GM19240 (cell line): ENCODE measurements around the gene MMP28.

Experiments used
- DNase-seq: peaks from one replicate; pipeline ENCODE4 v3.0.0; 2011; ENCODE audit warnings: low spot score; ENCODE audit not compliant: insufficient read length

MMP28 gene

DNA sequence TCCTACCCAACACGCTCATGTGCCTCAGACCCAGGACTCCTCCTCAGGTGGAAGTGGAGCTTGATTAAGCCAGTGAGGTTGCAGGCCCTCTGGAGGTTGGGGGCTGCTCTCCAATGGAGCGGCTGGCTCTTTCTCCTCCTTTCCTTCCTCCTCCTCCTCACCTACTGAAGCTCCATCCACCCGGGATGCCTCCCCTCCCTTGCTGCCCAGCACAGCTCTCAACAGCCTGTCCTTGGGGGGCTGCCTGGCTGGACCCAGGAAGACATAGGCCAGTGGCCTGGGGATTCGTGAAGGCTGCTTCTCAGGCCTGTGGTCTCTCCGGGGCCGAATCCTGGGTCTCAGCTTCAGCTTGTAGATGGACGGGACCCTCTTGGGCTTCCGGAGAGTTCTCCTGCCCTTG lies 50.6 kb downstream of the MMP28 start:
- DNase-seq, result no peak

DNA sequence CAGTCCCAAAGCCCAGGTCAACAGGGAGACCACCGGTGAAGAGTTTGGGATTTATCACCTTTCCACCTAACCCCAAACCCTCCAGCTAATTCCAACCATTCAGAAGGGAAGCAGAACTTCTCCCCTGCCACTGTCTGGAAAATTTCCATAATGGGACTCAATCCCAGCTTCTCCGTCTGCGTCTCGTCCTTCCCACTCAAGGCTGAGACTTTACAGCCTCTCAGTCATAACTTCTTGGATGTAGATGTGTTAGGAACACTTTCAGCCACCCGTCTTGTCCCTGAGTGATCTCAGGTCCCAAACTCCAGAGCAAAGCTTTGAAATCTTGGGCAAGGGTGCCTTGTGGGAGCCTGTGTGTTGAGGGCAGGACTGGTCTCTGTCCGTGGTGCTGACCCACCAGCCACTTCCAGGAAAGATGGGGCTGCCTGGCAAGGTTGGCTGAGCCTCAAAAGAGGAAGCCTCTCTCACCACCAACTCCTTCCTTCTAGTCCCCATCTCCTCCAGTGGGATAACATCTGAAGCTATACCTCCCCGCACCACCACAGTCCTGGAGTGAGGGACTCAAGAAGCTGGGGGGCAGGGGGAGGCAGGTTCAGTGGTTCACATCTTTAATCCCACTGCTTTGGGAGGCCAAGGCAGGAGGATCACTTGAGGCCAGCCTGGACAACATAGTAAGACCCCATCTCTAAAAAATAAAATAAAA lies 51.7 kb downstream of the MMP28 start:
- no peak for DNase-seq

DNA sequence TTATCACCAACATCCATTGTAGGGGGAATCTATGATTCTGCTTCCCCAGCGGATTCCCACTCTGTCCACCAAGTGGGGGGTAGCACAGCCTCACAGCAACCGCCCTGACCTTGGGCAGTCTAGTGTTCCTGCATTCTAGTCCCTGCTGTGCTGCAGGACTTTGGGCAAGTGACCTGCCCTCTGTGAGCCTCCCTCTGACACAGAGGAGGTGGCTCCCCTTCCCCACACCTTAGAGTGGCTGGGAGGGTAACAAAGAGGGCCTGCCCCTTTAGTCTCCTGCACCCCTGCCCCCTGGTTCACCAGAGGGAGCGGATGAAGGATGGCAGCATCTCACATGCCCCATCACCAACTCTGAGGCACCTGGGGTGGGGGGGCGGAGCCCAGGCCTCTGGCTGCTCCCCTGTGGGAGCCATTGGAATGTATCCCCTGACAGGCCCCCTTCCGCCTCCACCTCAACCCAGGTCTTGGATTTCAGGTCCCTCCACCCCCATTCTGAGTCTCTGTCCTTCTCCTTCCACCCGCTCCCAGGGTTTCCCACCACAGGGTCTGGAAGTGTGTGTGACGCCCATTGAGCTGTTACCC lies 52.5 kb downstream of the MMP28 start:
- DNase-seq, result no peak

DNA sequence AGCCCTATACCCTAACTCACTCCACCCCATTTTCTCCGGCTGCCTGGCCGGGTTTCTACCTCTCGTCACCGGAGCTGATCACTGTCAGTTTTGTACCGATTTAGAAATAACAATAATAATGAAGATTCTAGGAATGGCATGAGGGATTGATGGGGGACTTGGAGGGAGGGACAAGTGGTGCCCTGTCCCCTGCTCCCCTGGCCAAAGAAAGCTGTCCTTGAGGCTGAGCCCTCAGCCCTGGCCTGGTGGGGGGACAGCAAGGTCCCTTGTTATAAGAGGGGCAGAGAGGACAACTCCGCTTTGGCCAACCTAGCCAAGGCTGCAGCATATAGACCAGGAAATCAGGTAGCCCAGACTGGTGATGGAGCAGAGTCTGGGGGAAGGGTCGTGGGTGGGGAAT lies 52.9 kb downstream of the MMP28 start:
- no peak for DNase-seq

DNA sequence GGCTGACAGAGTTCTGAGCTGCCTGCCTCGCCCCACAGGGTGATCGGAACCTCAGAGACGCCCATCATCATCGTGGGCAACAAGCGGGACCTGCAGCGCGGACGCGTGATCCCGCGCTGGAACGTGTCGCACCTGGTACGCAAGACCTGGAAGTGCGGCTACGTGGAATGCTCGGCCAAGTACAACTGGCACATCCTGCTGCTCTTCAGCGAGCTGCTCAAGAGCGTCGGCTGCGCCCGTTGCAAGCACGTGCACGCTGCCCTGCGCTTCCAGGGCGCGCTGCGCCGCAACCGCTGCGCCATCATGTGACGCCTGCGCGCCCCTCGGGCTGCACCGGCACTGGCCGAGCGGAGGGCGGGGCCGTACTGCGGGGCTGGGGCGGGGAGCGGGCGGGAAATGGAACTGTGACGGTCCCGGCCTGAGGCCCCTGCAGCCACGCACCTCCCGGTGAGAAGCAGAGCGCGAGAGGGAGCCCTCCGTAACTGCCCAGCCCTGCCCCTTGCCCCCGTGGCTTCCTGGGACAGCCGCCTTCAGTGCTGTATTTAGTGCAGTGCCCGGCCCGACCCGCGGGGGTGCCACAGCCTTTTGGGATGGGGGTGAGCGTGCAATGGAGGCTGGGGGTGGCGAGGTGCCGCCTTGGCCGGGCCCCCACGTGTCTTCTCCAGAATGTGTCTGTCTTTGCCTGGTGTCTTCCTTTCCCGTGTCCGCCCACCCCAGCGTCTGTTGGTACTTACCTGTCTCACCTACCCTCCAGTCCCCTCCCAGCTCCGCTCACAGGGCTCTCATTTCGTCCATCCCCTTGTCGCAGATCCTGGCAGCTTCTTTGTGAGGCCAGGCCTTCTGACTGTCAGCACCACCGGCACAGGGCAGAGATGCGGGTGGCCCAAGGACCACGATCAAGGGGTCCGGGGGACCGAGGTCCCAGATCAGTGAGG lies 54.2 kb downstream of the MMP28 start:
- DNase-seq, result no peak

DNA sequence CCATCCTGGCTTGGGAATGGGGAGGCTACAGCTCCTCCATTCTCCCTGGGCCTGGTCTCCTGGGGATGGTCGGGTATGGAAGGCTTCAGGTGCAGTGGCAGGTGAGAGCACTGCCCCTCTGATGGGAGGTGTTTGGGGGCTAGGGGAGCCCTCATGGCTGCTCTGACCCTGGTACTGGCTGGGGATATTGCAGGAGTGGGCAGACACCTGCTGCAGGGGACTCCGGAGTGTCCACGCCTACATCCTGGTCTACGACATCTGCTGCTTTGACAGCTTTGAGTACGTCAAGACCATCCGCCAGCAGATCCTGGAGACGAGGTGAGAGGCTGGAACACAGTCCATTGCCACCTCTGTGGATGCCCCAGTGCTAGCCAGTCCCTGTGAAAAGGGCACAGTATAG lies 55.2 kb downstream of the MMP28 start:
- DNase-seq, result no peak

DNA sequence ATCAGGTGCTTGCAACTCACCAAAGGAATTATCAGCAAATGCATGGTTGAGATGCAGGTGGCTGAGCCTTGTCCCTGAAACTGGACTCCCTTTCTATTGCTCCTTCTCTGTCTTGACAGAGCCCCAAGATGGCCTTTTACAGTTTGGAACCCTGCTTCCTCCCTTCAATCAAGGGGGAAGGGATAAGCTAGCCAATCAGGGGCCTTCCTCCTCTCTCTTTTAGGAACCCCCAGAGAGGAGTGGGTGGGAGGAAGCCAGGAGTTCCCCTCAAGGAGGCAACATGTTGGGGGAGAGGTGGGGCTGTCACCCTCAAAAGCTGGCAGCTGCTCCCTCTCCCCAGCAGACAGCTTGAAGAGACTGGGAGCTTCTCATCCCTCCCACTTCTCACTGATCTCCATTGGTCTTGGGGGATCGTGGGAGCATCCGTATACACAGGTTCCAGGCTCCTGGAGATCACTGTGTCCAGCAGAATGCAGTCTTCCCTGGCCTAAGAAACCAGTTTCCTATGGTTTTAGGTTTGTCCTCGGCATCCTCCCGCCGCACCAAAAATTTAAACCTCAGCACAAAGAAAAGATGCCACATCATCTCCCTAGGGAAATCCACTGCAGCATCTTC lies 56.8 kb downstream of the MMP28 start:
- no peak for DNase-seq

DNA sequence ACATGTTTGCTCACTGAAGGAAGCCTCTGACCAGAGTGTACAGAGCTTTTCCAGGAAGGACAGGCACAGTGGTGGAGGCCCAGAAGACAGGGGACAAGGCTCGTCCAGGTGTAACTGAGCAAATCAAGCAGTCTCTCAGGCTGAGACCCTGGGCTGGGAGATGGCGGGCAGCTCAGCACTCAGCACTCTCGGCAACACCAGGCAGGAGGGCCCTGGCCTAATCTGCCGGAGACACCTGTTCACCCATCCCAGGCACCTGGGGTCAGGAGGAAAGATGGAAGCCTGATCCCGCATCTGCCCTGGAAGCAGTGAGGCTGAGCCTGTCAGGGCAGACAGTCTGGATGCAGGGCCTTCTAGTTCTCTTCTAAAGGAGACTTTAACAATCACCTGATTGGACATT lies 59.2 kb downstream of the MMP28 start:
- no peak for DNase-seq

DNA sequence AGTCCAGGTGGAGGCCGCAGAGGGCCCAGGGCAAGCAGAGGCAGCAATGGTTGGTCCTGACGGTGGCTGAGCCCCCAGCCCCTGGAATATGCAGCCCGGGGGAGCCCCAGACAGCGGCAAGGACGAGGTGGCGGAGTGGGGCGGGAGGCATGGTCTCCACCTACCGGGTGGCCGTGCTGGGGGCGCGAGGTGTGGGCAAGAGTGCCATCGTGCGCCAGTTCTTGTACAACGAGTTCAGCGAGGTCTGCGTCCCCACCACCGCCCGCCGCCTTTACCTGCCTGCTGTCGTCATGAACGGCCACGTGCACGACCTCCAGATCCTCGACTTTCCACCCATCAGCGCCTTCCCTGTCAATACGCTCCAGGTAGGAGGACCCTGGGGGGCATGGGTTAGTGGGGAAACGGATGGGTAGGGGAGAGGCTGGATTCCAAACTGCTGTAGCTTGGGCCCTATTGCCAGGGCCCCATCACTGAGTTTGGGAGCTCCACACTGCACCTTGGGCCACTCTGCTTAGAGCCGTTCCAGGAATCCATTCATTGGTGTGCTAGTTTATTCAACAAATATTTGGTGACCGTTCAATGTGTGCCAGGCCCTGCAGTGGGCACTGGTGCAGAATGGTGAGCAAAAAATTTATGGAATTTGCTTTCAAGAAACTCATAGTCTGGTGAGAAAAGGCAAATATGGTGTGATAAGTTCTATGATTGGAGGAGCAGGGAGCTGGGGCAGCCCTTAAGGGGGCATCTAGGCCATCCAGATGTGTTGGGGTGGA lies 60.2 kb downstream of the MMP28 start:
- DNase-seq, result no peak

DNA sequence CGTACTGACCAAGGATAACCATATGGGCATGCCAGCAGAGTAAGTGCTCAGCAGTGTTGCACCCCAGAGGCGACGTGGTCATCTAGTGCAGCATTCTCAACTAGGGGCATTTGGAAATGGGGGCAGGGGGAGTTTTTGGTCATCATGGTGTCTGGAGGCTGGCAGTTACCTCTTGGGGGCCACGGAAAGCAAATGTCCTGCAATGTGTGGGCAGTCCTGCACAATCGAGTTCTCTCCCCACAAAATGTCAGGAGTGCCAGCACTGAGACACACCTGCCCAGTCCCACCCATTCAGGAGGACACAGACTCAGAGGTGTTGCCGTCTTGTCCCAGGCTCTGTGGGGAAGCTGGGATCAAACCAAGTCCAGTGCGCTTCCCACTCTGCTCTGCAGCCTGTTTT lies 61.0 kb downstream of the MMP28 start:
- no peak for DNase-seq

DNA sequence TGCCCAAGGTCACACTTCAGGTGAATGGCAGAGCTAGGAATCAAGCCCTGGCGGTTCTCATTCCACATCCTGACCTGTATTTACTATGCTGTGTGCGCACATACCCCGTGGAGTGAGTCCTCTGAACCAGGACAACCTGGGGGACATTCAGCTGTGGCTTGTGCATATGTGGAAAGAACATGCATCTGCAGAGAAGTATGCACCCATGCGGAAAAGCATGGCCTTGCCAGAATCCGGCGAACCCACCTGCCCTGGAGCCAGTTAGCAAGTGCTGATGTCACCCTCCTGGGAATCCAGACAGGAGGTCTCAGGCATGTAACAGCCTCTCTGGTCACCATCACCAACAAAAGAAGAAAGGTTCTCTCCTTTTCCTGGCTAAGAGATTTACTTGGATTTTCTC lies 62.1 kb downstream of the MMP28 start:
- DNase-seq, result no peak

DNA sequence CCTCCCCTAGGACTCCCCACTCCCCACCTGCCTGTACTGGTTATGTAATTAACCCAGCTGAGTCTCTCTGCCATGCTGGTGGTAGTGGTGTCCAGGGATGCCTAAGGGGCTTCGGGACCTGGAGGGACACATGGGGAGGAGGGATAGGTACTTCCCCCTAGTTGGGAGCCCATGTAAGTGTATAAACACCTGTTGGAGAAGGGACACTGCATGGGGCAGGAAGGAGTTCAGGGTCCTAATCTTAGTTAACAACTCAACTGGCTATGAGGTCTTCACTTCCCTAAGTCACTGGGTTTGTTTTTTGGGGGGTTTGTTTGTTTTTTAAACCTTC lies 62.7 kb downstream of the MMP28 start:
- DNase-seq, result no peak

DNA sequence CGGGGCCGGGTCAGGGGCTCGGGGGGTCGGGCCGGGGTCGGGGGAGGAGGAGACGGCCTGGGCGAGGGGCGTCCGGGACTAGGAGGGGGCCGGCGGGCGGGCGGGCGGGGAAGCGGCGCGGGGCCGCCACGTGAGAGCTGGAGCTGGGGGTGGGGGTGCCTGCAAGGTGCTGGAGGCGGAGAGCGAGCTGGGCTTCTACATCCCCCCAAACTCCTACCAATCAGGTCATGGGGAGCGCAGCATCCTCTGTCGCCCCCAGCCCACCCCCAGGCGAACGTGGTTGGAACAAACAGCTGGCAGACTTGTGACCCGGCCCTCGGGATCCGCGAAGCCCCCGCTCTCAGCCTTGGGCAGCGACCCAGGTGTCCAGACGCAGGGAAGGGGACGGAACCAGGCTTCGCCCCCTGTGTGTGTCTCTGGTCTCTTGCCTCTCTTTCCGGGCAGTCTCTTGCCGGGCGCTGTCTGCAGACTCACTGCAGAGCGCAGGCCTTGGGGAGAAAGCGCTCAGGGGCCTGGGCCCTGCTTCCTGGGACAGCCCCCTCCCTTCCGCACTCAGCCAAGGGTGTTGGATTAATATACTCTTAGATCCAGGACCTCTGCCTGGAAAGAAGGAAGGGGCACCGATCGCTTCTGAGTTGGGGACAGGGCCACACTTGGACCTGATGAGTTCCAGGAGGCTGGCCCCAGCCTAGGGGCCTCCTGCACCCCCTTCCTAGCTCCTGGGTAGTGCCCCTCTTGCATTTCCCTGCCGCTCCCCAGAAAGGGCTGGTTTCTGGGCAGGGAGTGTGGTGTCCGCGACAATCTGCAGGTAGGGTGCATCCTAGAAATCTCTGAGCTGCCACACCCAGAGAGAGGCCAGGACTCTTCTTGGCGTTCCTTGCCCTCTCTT lies 63.3 kb downstream of the MMP28 start:
- no peak for DNase-seq

DNA sequence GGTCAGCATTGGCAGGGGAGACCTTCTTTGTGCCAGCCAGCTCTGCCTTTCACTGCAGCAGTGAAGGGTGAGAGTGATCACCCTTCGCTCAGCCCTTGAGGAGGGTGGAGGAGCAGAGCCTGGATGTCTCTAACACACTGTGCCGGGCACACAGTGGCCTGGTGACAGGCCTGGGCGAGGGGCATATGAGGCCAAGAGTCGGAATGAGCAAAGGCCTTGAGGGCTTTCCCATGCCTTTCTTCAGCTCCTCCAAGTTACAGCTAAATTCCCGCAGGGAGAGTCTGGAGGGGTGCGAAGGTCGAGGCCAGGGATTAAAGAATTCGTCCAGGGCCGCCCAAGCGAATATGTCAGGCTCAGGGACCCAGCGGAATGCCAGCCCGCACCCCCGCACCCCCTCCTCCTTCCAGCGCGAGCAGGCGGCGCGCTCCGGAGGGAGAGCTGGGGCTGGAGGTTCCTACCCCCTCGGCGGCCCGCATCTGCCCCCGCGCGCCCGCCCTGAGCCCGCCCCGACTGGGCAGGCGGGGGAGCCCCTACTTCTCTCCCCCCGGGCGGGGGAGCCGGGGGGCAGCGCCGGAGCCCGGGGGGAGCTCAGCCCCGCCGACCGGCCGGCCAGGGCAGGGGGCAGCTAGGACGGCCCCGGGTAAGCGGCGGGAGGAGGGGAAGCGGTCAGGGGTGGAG lies 64.1 kb downstream of the MMP28 start, which contains the start of gene RASL10B:
RASL10B (plus strand) TSS at position 401 of the 678 bp plus-strand sequence. CDS start 3,546 bp downstream, outside the sequence.
- DNase-seq, result no peak

DNA sequence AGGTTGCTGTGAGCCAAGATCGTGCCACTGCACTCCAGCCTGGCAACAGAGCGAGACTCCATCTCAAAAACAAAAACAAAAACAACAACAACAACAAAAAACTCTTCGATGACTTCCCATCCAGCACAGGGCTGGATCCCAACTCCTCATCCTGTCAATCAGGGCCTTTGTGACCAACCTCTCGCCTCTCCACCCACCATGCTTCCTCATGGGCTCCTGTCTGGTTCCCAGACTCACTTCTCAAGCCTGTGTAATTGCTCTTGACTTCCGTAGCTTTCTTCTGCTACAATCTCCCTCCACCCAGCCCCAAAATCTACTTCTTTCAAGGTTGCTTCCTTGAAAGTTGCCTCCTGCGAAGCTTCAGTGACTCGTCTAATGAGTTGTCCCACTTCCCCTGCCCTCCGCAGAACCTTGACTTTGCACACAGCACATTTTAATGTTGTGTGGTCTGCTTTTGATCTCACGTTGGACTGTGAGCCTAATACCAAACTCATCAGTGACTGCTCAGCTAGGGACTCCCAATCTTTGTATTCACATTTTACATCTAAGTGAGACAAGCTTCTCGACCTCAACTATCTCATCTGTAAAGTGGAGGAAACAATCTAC lies 64.9 kb downstream of the MMP28 start:
- DNase-seq, result no peak

DNA sequence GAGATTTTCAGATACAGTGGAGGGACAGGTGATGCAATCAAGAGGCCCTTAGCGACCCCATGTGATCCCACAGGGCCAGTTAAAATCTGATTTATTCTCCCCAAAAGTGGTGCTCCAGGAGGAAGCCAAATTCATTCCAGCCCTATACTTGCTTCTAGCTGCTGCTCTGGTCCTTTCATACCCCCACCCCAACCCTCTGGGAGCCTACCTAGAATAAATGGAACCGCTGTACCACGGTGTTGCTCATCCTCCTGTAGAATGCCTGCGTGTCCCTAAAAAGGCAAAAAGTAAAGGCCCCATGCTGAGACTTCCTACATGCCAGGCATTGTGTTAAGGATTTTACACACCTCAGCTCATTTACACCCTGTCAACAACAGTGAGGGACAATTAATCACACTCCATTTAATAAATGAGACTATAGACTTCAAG lies 66.0 kb downstream of the MMP28 start:
- DNase-seq, result no peak

DNA sequence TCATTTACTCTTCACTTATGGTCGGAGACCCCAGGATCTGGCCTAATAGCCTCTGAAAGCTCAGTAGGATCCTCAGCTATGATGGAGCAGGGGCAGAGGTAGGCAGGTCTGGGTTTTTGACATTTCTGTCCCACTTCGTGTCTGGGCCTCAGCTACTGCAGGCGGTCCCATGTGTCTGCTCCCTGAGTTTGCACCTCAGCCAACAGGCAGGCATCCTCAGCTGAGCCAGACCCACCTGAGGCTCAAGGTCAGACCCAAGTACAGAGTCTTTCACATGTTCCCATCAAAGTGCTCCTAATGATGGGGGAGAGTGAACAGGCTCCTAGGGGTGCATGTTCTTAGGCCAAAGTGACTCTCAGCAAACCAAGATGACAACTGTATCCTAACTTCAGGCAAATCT lies 66.9 kb downstream of the MMP28 start:
- no peak for DNase-seq

DNA sequence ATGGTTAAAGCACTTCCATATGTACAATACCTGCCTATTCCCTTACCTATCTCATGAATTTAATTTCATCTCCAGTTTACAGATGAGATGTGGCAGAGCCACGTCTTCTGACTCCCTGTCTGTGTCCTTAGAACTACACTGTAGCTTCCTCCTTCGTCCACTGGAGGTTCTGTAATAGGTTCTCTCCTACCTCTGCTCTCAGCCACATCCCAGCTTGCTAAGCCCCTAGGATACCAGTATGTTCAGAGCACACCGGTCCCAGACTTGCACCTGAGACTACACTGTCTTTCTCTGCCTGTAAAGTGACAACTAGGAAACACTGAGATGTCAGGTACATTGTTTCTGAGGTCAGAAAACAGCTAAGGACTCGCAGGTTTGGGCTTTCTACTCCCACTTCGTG lies 67.8 kb downstream of the MMP28 start:
- no peak for DNase-seq

DNA sequence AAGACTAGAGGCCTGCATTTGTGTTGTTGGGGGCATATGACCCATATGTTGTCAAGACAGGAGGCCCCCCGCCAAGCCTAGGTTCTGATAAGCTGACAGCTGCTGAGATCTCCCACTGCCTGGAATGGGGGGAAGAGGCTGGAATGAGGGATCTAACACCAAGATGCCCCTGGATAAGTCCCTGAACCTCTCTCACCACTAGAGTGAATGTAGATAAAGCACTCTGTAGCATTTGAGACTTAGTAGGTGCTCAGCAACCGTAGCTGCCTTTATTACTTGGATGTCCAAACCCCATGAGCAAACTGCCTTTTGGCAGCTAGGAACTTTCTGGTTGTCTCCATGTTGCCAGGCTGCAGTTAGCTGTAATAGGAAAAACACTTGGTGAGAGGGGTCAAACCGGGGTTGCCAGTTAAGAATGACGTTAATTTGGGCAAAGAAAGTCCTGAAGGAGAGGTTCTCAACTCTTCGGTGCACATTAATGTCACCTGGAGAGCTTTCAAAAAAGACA lies 68.4 kb downstream of the MMP28 start:
- DNase-seq, result no peak
